ENCODE data around the gene PRKCA.

Gene PRKCA

GRCh38 chr17:66549311-66549704, 246.9 kb downstream of the PRKCA start:
- TF ChIP-seq, protein P1, sequence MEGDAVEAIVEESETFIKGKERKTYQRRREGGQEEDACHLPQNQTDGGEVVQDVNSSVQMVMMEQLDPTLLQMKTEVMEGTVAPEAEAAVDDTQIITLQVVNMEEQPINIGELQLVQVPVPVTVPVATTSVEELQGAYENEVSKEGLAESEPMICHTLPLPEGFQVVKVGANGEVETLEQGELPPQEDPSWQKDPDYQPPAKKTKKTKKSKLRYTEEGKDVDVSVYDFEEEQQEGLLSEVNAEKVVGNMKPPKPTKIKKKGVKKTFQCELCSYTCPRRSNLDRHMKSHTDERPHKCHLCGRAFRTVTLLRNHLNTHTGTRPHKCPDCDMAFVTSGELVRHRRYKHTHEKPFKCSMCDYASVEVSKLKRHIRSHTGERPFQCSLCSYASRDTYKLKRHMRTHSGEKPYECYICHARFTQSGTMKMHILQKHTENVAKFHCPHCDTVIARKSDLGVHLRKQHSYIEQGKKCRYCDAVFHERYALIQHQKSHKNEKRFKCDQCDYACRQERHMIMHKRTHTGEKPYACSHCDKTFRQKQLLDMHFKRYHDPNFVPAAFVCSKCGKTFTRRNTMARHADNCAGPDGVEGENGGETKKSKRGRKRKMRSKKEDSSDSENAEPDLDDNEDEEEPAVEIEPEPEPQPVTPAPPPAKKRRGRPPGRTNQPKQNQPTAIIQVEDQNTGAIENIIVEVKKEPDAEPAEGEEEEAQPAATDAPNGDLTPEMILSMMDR (IDR thresholded peaks at IDR 0.05; ENCODE audit: control insufficient read depth, extremely low read depth, insufficient read depth), result no peak
- no peak overlapping the region for H3K4me3 ChIP-seq (ENCODE audit: low read depth, low read length)
- DNase-seq (ENCODE audit: low read depth), result no peak

- TF ChIP-seq, protein P1 (IDR thresholded peaks at IDR 0.05; ENCODE audit: control insufficient read depth, extremely low read depth, insufficient read depth), result no peak
- no peak overlapping the region for H3K4me3 ChIP-seq (ENCODE audit: low read depth, low read length)
- DNase-seq (ENCODE audit: low read depth), result no peak
Observed at GRCh38 chr17:66549731-66550207, 247.4 kb downstream of the PRKCA start.

DNA sequence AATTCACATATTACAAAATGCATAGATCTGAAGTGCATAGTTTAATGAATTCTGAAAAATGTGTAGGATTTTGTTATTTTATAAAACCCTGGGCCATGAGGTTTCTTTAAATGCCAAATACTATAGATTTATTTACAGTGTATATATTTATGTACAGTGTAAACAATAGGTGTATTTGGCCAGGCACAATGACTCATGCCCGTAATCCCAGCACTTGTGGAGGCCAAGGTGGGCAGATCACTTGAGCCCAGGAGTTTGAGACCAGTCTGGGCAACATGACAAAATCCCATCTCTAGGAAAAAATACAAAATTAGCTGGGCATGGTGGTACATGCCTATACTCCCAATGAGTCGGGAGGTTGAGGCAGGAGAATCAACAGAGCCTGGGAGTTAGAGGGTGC, 249.4 kb downstream of the PRKCA start:
- DNase-seq (ENCODE audit: low read depth), result peak; percentile 2
- TF ChIP-seq, protein P1 (IDR thresholded peaks at IDR 0.05; ENCODE audit: control insufficient read depth, extremely low read depth, insufficient read depth), result no peak
- H3K4me3 ChIP-seq (ENCODE audit: low read depth, low read length), result no peak overlapping the region

DNA sequence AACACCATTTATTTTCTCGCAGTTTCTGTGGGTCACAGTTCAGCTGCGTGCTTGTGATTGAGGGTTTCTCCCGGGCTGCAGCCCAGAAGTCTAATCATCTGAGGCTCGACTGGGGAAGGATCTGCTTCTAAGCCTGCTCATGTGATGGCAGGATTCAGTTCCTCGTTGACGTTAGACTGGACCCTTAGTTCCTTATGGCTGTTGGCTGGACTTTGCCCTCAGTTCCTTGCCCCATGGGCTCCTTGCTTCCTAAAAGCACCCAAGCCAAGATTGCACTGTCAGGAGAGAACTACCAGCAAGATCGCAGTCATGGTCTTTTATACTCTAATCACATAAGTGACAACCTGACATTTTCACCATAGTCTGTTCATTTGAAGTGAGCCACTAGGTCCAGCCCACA, 250.0 kb downstream of the PRKCA start:
- DNase-seq (ENCODE audit: low read depth), result no peak
- TF ChIP-seq, protein P1 (IDR thresholded peaks at IDR 0.05; ENCODE audit: control insufficient read depth, extremely low read depth, insufficient read depth), result no peak
- H3K4me3 ChIP-seq (ENCODE audit: low read depth, low read length), result no peak overlapping the region

- TF ChIP-seq, protein P1 (IDR thresholded peaks at IDR 0.05; ENCODE audit: control insufficient read depth, extremely low read depth, insufficient read depth), result no peak
- DNase-seq (ENCODE audit: low read depth), result no peak
- no peak overlapping the region for H3K4me3 ChIP-seq (ENCODE audit: low read depth, low read length)
Observed at GRCh38 chr17:66555605-66556004, 253.2 kb downstream of the PRKCA start.

DNA sequence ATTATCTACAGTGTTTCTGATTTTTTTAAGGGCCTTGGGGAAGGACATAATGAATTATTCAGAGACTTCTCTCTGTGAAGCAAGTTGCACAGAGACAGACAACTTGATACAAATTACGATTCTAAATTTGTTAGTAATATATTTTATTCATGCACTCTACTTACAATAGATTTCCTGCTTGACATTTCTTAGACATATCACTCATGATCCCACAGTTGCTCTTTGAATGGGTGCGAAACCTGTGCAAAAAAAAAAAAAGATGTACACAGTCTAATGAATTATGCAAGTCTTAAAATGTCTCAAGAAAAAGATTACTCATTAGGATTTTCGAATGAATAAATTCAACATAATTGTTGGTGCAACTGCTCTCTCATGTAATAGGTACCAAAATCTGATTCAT, 254.8 kb downstream of the PRKCA start:
- TF ChIP-seq, protein P1 (IDR thresholded peaks at IDR 0.05; ENCODE audit: control insufficient read depth, extremely low read depth, insufficient read depth), result no peak
- DNase-seq (ENCODE audit: low read depth), result no peak
- no peak overlapping the region for H3K4me3 ChIP-seq (ENCODE audit: low read depth, low read length)

DNA sequence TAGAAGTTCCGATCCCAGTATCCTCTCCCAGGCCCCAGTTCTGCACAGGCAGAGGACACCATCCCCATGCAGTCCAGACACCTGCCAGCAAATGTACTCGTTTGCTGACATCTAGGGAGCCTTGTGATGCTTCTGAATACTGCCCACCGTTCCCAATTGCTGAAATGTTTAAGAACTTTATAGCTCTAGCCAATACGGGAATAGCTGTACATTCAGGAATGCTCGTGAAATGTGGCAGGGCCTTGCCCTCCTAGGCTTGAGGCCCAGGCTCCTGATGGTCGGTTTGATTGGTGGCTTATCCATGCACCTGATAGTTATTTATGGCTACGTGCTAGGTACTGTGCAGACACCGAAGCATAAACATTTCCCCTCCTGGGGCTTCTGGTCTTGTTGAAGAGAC, 255.5 kb downstream of the PRKCA start:
- no peak for DNase-seq (ENCODE audit: low read depth)
- TF ChIP-seq, protein P1 (IDR thresholded peaks at IDR 0.05; ENCODE audit: control insufficient read depth, extremely low read depth, insufficient read depth), result no peak
- no peak overlapping the region for H3K4me3 ChIP-seq (ENCODE audit: low read depth, low read length)
